Bronchial epithelial cell (primary cell): ENCODE measurements around the gene SCART1. TPM values are rescaled to one million over a fixed set of nuclear protein-coding genes. Genes with fewer than 3 reads are reported as not detected.
"Not testable (repeated sequence)": the region's sequence is repeated elsewhere in the genome, so short reads cannot be mapped to it uniquely, and the experiment has no call there.

Experiments used
- DNase-seq: peaks from one replicate; pipeline ENCODE4 v3.0.0-alpha.2; 2010; ENCODE audit warnings: low read depth
- FAIRE-seq: peaks from 2 replicates; lab custom pipeline; 2011; peaks lifted over from hg19 to GRCh38; lab: Jason Lieb, UNC
- H3K27me3 ChIP-seq: 2 replicates; pipeline ENCODE4 v1.5.1; 2011; ENCODE audit warnings: low read length; ENCODE audit not compliant: control insufficient read depth, insufficient read depth
- H3K36me3 ChIP-seq: 2 replicates; pipeline ENCODE4 v1.5.1; 2011; ENCODE audit warnings: low read length; ENCODE audit not compliant: control insufficient read depth, insufficient read depth
- H3K4me3 ChIP-seq: 2 replicates; pipeline ENCODE4 v1.5.1; 2011; ENCODE audit warnings: mild to moderate bottlenecking, low read depth, low read length, control low read depth
- CTCF ChIP-seq: IDR thresholded peaks from 2 replicates; pipeline ENCODE4 v1.5.1; 2011; ENCODE audit warnings: mild to moderate bottlenecking, moderate library complexity, low read length, control low read depth, inconsistent platforms; ENCODE audit not compliant: insufficient read depth, severe bottlenecking
- total RNA-seq: library from RNA; depleted of rRNA; stranded (reverse); fragments of >200 nt; gene quantifications from 2 replicates; pipeline ENCODE4 v1.2.1, GENCODE V29; 2014

The SCART1 gene
- total RNA-seq: 1.0 and 1.1 TPM in 2 replicates

GRCh38 chr10:133453516-133454203 is at the start of gene SCART1:
TSS of gene SCART1 (plus strand) at chr10:133453945. CDS start at chr10:133453998, 53 bp downstream.
- Histone ChIP-seq H3K4me3 (no peak within 1 kb of the TSS), H3K27me3 (no peaks in the 10 kb centered on the region), H3K36me3 (no peaks in the 10 kb centered on the region)
- DNase-seq: no peak
- TF ChIP-seq CTCF: no peak
- no peak for FAIRE-seq

GRCh38 chr10:133405272-133405671 is 48.5 kb upstream of the SCART1 start:
- H3K27me3 ChIP-seq: no peaks in the 10 kb centered on the region
- H3K4me3 ChIP-seq: no peak overlapping the region
- DNase-seq: no peak
- H3K36me3 ChIP-seq: peaks cover 18% of the 10 kb centered on the region
- FAIRE-seq: no peak
- TF ChIP-seq CTCF: no peak

- no peak for DNase-seq
- FAIRE-seq: no peak
- TF ChIP-seq CTCF: no peak
- peaks cover 15% of the 10 kb centered on the region for H3K36me3 ChIP-seq
- no peak overlapping the region for H3K4me3 ChIP-seq
- H3K27me3 ChIP-seq: no peaks in the 10 kb centered on the region
Measured at GRCh38 chr10:133405844-133406527, 47.8 kb upstream of the SCART1 start.

- H3K36me3 ChIP-seq: peaks cover 1% of the 10 kb centered on the region
- H3K27me3 ChIP-seq: no peaks in the 10 kb centered on the region
- no peak for TF ChIP-seq CTCF
- DNase-seq: no peak
- no peak for FAIRE-seq
- no peak overlapping the region for H3K4me3 ChIP-seq
Measured at GRCh38 chr10:133411523-133412380, 42.0 kb upstream of the SCART1 start.

- Histone ChIP-seq H3K36me3 (peaks cover 1% of the 10 kb centered on the region), H3K27me3 (no peaks in the 10 kb centered on the region), H3K4me3 (no peak overlapping the region)
- DNase-seq (no peak), FAIRE-seq (no peak)
- TF ChIP-seq CTCF: no peak
Measured at GRCh38 chr10:133412381-133412711, 41.4 kb upstream of the SCART1 start.

GRCh38 chr10:133414401-133414800 is 39.3 kb upstream of the SCART1 start:
- not testable (repeated sequence) for H3K4me3 ChIP-seq, FAIRE-seq, H3K36me3 ChIP-seq, H3K27me3 ChIP-seq, DNase-seq
